ENCODE data around the gene SNX1.
A peak's percentile ranks its signal among the peaks of the same experiment; 100 is the strongest.
"Not testable (repeated sequence)": the region's sequence is repeated elsewhere in the genome, so short reads cannot be mapped to it uniquely, and the experiment has no call there.

Gene SNX1

GRCh38 chr15:64095795-64096667 lies at the start of gene SNX1:
TSS of gene SNX1 (plus strand) at chr15:64095982. CDS start at chr15:64096014, 32 bp downstream.
- DNase-seq, result peak; percentile 93

GRCh38 chr15:64046421-64047153 lies 49.2 kb upstream of the SNX1 start, which contains the start of gene DAPK2:
TSS of gene DAPK2 (minus strand) at chr15:64046485. CDS start at chr15:64040261, 6,224 bp downstream.
- peak; percentile 51 to 53 for DNase-seq

GRCh38 chr15:64048781-64049460 lies 46.9 kb upstream of the SNX1 start:
- no peak for DNase-seq

- no peak for DNase-seq
Observed at GRCh38 chr15:64050281-64051092, 45.3 kb upstream of the SNX1 start.

- DNase-seq, result no peak
Observed at GRCh38 chr15:64051093-64051402, 44.7 kb upstream of the SNX1 start.

GRCh38 chr15:64051407-64052259 lies 44.1 kb upstream of the SNX1 start:
- no peak for DNase-seq

GRCh38 chr15:64052925-64053491 lies 42.8 kb upstream of the SNX1 start:
- no peak for DNase-seq

- not testable (repeated sequence) for DNase-seq
Observed at GRCh38 chr15:64053674-64054073, 42.1 kb upstream of the SNX1 start.

GRCh38 chr15:64058279-64058678 lies 37.5 kb upstream of the SNX1 start:
- DNase-seq, result no peak

- not testable (repeated sequence) for DNase-seq
Observed at GRCh38 chr15:64059104-64059503, 36.7 kb upstream of the SNX1 start.

GRCh38 chr15:64060716-64061115 lies 35.1 kb upstream of the SNX1 start:
- DNase-seq, result no peak

- no peak for DNase-seq
Observed at GRCh38 chr15:64066451-64066850, 29.3 kb upstream of the SNX1 start.

- peak; percentile 58 to 64 for DNase-seq
Observed at GRCh38 chr15:64067564-64068030, 28.2 kb upstream of the SNX1 start.

- DNase-seq, result no peak
Observed at GRCh38 chr15:64068133-64068532, 27.6 kb upstream of the SNX1 start.

- no peak for DNase-seq
Observed at GRCh38 chr15:64070106-64070505, 25.7 kb upstream of the SNX1 start.

GRCh38 chr15:64070965-64071851 lies 24.6 kb upstream of the SNX1 start:
- no peak for DNase-seq

- DNase-seq, result no peak
Observed at GRCh38 chr15:64071931-64072765, 23.6 kb upstream of the SNX1 start.

GRCh38 chr15:64072812-64073211 lies 23.0 kb upstream of the SNX1 start:
- DNase-seq, result no peak

- DNase-seq, result not testable (repeated sequence)
Observed at GRCh38 chr15:64073496-64073895, 22.3 kb upstream of the SNX1 start.
